CD4-positive, CD25-positive, alpha-beta regulatory T cell (primary cell): ENCODE data around the gene SLC6A7. TPM values are rescaled to one million over a fixed set of nuclear protein-coding genes. Genes with fewer than 3 reads are reported as not detected.
A peak's percentile ranks its signal among the peaks of the same experiment; 100 is the strongest.
"Not testable (repeated sequence)": the region's sequence is repeated elsewhere in the genome, so short reads cannot be mapped to it uniquely, and the experiment has no call there.

Experiments used
- ATAC-seq, 2 donors: fragments of 150-1000 bp; cut with Tn5 transposase; one replicate each; pipeline ENCODE4 v1.10.0; 2021; ENCODE audit warnings: low read depth in 2 of 2, moderate number of reproducible peaks in 2 of 2, moderate library complexity in 1 of 2
- DNase-seq, 3 donors: peaks; one replicate each; pipeline versions ENCODE4 v3.0.0 to v3.0.0-alpha.2; 2012 to 2022; ENCODE audit warnings: mixed read lengths in 1 of 3
- H3K27ac ChIP-seq: one replicate; pipeline ENCODE4 v1.7.0; 2013; ENCODE audit warnings: mild to moderate bottlenecking, low read length; ENCODE audit not compliant: insufficient read depth, poor library complexity, severe bottlenecking
- H3K27me3 ChIP-seq: one replicate; pipeline ENCODE4 v1.7.0; 2013; ENCODE audit warnings: low read length; ENCODE audit not compliant: control insufficient read depth, insufficient read depth
- H3K36me3 ChIP-seq: one replicate; pipeline ENCODE4 v1.7.0; 2013; ENCODE audit warnings: mild to moderate bottlenecking, low read length, moderate library complexity; ENCODE audit not compliant: control insufficient read depth, insufficient read depth
- H3K4me1 ChIP-seq: 2 replicates; pipeline ENCODE4 v1.7.0; 2013; ENCODE audit warnings: mild to moderate bottlenecking, low read length; ENCODE audit not compliant: insufficient read depth, control insufficient read depth, poor library complexity, severe bottlenecking
- H3K4me3 ChIP-seq: one replicate; pipeline ENCODE4 v1.7.0; 2013; ENCODE audit warnings: low read depth, mild to moderate bottlenecking, low read length, moderate library complexity
- H3K9me3 ChIP-seq, 2 experiments: 1 replicate in 1 of 2; 2 replicates in 1 of 2; pipeline ENCODE4 v1.7.0; 2013; ENCODE audit warnings: low read length in 2 of 2, mild to moderate bottlenecking in 1 of 2, moderate library complexity in 1 of 2; ENCODE audit not compliant: control insufficient read depth in 2 of 2
- H3K27ac Mint-ChIP-seq, 3 donors: one replicate each; pipeline ENCODE4 v1.8.0; 2020 to 2022; ENCODE audit warnings: mild to moderate bottlenecking in 3 of 3, mixed read lengths in 3 of 3, moderate library complexity in 2 of 3
- H3K27me3 Mint-ChIP-seq: one replicate; pipeline ENCODE4 v1.8.0; 2022; ENCODE audit warnings: mild to moderate bottlenecking, mixed read lengths
- H3K36me3 Mint-ChIP-seq: one replicate; pipeline ENCODE4 v1.8.0; 2020; ENCODE audit warnings: mixed read lengths
- H3K4me1 Mint-ChIP-seq, 4 donors: one replicate each; pipeline ENCODE4 v1.8.0; 2020 to 2022; ENCODE audit warnings: mixed read lengths in 4 of 4, mild to moderate bottlenecking in 1 of 4
- H3K4me3 Mint-ChIP-seq, 4 donors: one replicate each; pipeline ENCODE4 v1.8.0; 2020 to 2022; ENCODE audit warnings: mild to moderate bottlenecking in 4 of 4, mixed read lengths in 4 of 4, moderate library complexity in 3 of 4
- H3K9me3 Mint-ChIP-seq, 7 donors: one replicate each; pipeline ENCODE4 v1.8.0; 2020 to 2022; ENCODE audit warnings: mixed read lengths in 7 of 7, mild to moderate bottlenecking in 3 of 7, moderate library complexity in 2 of 7
- polyA plus RNA-seq, 4 donors: library from polyadenylated mRNA; unstranded; fragments of 300-500 nt; fragmentation: Illumina TruSeq; gene quantifications; one replicate each; pipeline ENCODE4 v1.2.3, GENCODE V29; 2021
- total RNA-seq: library from RNA; stranded (reverse); gene quantifications from one replicate; pipeline ENCODE4 v1.2.3, GENCODE V29; 2022

Gene SLC6A7
- total and polyA plus RNA-seq, 5 donors from 2014 or later, result not detected

GRCh38 chr5:150229571-150229970 is 39.7 kb downstream of the SLC6A7 start:
- Histone ChIP-seq H3K36me3 (no peaks in the 10 kb centered on the region), H3K27me3 (no peaks in the 10 kb centered on the region), H3K4me3 (no peak overlapping the region), H3K4me1 (no peaks in the 10 kb centered on the region), H3K9me3 (no peaks in the 10 kb centered on the region), H3K27ac (no peak overlapping the region)
- no peak for ATAC-seq
- H3K4me1 Mint-ChIP-seq, result no peaks in the 10 kb centered on the region
- H3K4me3 Mint-ChIP-seq, result no peak overlapping the region
- H3K9me3 Mint-ChIP-seq, result no peaks in the 10 kb centered on the region
- H3K36me3 Mint-ChIP-seq, result no peaks in the 10 kb centered on the region
- peaks cover 5% of the 10 kb centered on the region for H3K27me3 Mint-ChIP-seq
- no peak overlapping the region for H3K27ac Mint-ChIP-seq
- DNase-seq, result no peak

- Mint-ChIP-seq H3K27me3 (peaks cover 5% of the 10 kb centered on the region), H3K27ac (no peak overlapping the region), H3K9me3 (no peaks in the 10 kb centered on the region), H3K4me1 (no peaks in the 10 kb centered on the region), H3K36me3 (no peaks in the 10 kb centered on the region), H3K4me3 (no peak overlapping the region)
- Histone ChIP-seq H3K36me3 (no peaks in the 10 kb centered on the region), H3K27me3 (no peaks in the 10 kb centered on the region), H3K9me3 (no peaks in the 10 kb centered on the region), H3K27ac (no peak overlapping the region), H3K4me3 (no peak overlapping the region), H3K4me1 (no peaks in the 10 kb centered on the region)
- ATAC-seq (no peak), DNase-seq (no peak)
Measured at GRCh38 chr5:150230842-150231241, 41.0 kb downstream of the SLC6A7 start.

- H3K4me1 ChIP-seq, H3K27ac ChIP-seq, H3K4me3 ChIP-seq, ATAC-seq, H3K27me3 ChIP-seq, H3K9me3 ChIP-seq, H3K36me3 ChIP-seq, H3K27me3 Mint-ChIP-seq, H3K9me3 Mint-ChIP-seq, H3K27ac Mint-ChIP-seq, DNase-seq, H3K36me3 Mint-ChIP-seq, H3K4me3 Mint-ChIP-seq, H3K4me1 Mint-ChIP-seq: not testable (repeated sequence)
Measured at GRCh38 chr5:150233706-150234105, 43.8 kb downstream of the SLC6A7 start.

GRCh38 chr5:150234576-150235499 is 45.0 kb downstream of the SLC6A7 start:
- Mint-ChIP-seq H3K4me1 (no peaks in the 10 kb centered on the region), H3K9me3 (no peaks in the 10 kb centered on the region), H3K36me3 (no peaks in the 10 kb centered on the region), H3K4me3 (no peak overlapping the region), H3K27ac (no peak overlapping the region), H3K27me3 (peaks cover 4% of the 10 kb centered on the region)
- Histone ChIP-seq H3K4me3 (no peak overlapping the region), H3K27me3 (no peaks in the 10 kb centered on the region), H3K27ac (no peak overlapping the region), H3K36me3 (no peaks in the 10 kb centered on the region), H3K9me3 (no peaks in the 10 kb centered on the region), H3K4me1 (no peaks in the 10 kb centered on the region)
- ATAC-seq, result no peak
- no peak for DNase-seq

GRCh38 chr5:150235500-150235854 is 45.6 kb downstream of the SLC6A7 start:
- no peak for DNase-seq
- no peaks in the 10 kb centered on the region for H3K36me3 Mint-ChIP-seq
- Histone ChIP-seq H3K4me3 (no peak overlapping the region), H3K27ac (no peak overlapping the region), H3K9me3 (no peaks in the 10 kb centered on the region), H3K4me1 (no peaks in the 10 kb centered on the region), H3K27me3 (no peaks in the 10 kb centered on the region), H3K36me3 (no peaks in the 10 kb centered on the region)
- no peak overlapping the region for H3K27ac Mint-ChIP-seq
- no peak overlapping the region for H3K4me3 Mint-ChIP-seq
- H3K9me3 Mint-ChIP-seq, result no peaks in the 10 kb centered on the region
- peaks cover 4% of the 10 kb centered on the region for H3K27me3 Mint-ChIP-seq
- H3K4me1 Mint-ChIP-seq, result no peaks in the 10 kb centered on the region
- ATAC-seq, result no peak

GRCh38 chr5:150236313-150236712 is 46.5 kb downstream of the SLC6A7 start:
- Mint-ChIP-seq H3K36me3 (no peaks in the 10 kb centered on the region), H3K9me3 (no peaks in the 10 kb centered on the region), H3K27ac (no peak overlapping the region), H3K4me3 (no peak overlapping the region), H3K4me1 (no peaks in the 10 kb centered on the region), H3K27me3 (peaks cover 4% of the 10 kb centered on the region)
- no peak for DNase-seq
- Histone ChIP-seq H3K27me3 (no peaks in the 10 kb centered on the region), H3K4me1 (no peaks in the 10 kb centered on the region), H3K36me3 (no peaks in the 10 kb centered on the region), H3K9me3 (no peaks in the 10 kb centered on the region), H3K27ac (no peak overlapping the region), H3K4me3 (no peak overlapping the region)
- no peak for ATAC-seq

- Histone ChIP-seq H3K27ac (no peak overlapping the region), H3K36me3 (no peaks in the 10 kb centered on the region), H3K27me3 (no peaks in the 10 kb centered on the region), H3K9me3 (no peaks in the 10 kb centered on the region), H3K4me1 (no peaks in the 10 kb centered on the region), H3K4me3 (no peak overlapping the region)
- peaks cover 4% of the 10 kb centered on the region for H3K27me3 Mint-ChIP-seq
- no peaks in the 10 kb centered on the region for H3K36me3 Mint-ChIP-seq
- H3K27ac Mint-ChIP-seq, result peak overlapping the region in 1 of 3 donors; percentile 38
- no peaks in the 10 kb centered on the region for H3K9me3 Mint-ChIP-seq
- DNase-seq (no peak), ATAC-seq (no peak)
- no peak overlapping the region for H3K4me3 Mint-ChIP-seq
- no peaks in the 10 kb centered on the region for H3K4me1 Mint-ChIP-seq
Measured at GRCh38 chr5:150236981-150237754, 47.3 kb downstream of the SLC6A7 start.
